ENCODE results near the gene AFAP1L1.

The AFAP1L1 gene

DNA sequence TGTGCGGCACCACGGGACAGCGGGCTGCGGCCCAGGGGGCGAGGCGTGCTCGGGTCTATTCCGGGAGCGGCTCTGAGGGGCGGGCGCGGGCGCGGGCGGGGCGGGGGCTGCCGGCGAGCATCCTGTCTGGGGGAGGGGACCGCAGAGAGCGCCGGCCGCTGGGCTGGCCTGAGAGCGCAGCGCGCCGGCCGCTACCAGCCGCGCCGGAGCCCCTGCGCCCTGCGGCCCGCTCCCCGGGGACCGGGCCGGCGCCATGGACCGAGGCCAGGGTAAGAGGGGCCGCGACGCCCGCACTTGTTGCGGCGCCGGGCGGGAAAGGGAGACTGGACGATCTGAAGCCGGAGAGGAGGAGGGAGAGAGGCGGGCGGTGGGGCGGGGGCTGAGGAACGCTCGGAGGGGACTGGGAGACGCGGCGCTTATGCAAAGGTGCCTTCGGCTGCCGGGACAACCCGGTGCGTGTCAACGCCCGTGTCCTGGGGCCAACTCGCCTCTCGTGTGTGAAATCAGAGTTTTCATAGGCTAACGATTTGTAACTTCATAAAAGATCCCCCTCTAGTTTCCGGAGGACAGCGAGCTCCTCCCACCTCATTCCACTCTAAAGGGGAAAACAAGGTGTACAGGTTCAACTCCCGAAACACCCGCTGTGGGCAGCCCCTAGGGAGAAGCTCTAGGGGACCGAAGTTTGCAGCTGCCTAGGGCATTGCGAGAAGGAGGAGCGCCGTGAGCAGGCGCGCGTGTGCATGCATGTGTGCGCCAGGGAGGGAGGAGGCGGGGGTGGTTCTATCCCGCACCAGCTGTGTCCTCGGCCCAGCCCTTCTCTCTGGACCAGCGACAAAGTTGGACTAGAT lies at the start of gene AFAP1L1:
Gene AFAP1L1, plus strand, starts transcription at position 144 of the 848 bp plus-strand sequence. Its CDS starts 110 bp downstream, at position 254.
- no peak for DNase-seq

DNA sequence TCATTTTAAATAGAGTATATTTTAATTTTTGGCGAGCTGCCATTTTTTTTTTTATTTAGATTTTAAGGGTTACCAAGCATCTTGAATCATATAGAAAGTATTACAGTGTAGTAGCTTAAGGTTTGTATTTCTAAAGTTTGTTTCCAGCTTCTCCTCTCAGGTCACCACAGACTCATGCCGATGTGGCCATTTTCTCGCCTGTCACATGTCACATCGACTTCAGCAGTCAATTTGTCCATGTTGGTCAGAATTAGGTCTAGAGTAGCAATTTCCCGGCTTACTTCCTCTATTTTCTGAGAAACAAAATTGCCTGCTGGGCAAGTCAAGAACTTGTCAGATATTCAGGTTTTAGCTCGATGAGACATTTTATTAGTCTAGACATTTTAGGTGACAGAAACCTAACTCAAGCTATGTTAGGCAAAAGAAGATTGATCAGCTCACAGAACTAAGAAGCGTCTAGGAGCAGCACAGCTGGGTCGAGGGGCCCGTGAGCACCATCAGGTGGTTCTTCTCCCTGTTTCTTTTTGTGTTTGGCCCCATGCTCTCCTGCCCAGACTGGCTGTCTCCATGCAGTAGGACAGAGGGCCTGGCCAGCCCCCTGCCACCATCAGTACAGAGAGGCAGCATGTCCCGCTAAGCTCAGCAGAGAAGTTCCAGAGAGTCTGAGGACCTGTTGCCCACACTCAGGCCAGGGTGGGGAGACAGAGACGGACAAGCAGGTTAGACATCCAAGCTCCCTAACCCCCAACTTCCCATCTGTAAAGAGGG lies 48.4 kb upstream of the AFAP1L1 start:
- no peak for DNase-seq

DNA sequence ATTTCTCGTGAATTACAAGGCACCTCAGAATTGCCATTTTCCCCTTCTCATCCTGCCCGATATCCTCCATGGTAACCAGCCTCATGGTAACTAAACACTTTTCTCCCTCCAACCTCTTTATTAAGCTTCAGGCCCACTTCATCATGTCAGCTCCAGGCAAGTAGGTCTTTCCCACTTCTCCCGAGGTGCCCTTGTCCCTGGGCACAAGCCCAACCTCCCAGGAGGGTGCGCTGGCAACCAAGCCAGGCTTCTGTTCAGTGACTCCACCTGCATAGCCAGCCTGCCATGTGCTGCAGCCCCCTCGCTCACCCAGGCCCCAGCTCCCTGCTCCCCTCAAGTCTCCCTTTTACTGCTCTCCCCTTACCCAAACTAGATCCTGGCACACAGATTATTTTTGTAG lies 47.4 kb upstream of the AFAP1L1 start:
- no peak for DNase-seq

DNA sequence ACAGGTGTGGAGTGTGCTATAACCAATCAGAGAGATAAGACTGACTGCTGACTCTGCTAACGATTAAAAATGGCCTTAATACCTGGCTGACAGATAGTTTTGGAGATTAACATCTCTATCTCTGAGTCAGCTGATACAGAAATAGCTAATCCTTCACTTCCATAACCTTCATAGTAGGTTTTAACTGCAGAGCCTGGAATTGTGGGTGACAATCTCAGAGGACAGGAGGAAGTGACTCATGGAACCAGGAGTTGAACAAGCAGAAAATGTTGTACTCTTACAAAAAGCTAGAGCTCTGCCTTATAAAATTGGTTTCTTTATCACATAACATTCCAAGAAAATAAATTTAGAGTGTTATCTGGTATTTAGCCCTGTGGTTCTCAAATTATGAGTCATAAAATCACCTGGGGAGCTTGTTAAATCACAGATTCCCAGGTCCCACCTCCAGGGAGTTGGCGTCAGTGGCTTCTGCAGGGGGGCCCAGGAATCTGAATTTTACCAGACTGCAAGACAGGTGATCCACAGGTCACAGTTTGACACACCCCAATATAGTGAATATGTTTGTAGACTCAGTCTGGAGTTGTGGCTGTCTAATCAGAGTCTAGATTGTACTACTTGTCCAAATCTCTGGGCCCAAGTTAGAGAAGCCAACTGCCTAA lies 44.4 kb upstream of the AFAP1L1 start:
- no peak for DNase-seq

DNA sequence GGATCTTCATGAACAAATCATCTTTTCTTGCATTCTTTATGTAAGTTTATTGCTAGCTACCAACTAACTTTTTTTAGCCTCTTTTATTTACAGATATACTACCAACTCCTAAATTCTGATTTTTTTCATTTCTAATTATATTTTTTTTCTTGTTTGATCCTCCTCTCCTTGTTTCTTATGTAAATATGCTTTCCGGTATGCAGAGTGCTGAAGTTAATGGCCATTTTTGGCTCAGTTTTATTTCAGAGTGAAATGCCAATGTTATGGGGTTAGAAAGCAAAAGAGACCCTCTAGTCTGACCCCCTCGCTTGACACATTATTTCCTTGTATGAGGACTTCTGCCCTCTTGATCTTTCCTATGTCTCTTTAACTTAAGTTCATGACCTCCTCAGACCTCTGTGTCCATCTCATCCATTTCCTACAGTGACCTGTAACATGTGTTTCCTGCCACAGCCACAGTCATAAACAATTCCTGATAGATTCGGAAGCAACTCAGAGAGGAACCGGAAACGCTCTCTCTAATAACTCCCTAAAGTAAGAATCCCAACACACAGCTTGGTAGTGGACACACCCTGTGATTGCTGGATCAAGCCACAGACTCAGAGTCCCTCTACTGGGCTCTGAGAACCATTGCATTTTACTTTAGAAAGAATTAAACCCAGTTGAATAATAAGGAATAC lies 42.9 kb upstream of the AFAP1L1 start:
- DNase-seq = no peak

DNA sequence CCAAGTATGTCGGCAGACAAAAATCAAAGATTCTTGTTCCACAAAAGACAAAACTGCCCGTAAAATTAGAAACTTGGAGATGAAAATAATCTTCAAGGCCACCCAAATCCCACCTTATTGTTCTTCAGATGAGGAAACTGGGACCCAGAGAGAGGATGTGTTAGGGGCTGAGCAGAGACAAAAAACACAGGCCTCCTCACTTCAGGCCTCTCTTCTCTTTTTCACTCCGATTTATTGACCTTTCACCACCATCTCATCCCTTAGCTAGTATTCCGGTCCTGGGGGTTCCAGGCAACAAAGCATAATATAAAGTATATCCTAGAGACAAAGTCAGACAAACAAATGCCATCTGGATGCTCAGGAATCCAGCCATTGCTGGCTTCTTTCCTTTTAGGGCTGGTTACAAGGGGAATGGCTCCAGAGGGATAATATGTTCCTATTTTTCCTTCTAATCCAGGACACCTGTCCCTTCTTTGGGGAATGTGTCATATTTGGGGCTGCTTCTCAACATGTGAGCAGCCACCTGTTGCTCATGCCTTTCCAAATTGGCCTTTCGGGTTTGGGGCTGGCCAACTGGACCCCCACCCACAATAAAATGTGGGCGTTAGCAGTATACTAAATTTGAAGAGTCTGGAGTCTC lies 42.2 kb upstream of the AFAP1L1 start:
- DNase-seq = no peak

DNA sequence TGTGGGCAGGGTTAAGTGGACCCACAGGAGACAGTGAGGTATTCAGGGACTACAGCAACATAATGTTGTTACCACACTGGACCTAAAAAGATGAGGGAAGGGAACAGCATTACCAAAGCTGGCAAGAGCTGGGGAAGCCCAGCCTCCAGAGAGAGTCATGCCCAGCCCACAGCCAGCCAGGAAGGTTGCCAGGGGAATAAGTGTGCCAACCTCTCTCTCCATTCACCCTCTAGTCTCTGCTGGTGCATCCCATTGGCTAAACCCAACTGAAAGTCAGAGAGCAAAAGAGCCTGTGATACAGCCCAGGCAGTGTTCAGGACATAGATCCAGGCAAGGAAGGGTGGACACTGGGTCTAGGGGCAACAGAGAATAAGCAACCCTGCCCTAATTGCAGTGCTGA lies 35.8 kb upstream of the AFAP1L1 start:
- no peak for DNase-seq

DNA sequence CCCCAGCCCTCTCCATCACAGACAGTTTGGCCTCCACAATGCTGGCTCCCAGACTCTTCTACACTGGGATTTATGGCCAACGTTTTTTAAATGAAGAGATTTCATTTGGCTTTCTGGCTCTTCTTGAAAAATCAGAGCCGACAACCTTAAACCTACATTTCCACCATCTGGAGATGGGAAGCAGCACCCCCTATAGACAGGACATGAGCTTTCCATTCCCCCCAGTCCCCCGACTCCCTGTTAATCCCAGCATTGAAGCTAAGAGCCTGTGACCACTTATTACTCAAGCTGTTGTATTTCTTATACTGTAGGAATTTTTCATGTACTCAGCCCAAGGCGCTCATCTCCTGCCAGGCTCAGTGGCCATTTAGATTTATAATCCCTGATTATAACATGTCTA lies 34.0 kb upstream of the AFAP1L1 start:
- no peak for DNase-seq

DNA sequence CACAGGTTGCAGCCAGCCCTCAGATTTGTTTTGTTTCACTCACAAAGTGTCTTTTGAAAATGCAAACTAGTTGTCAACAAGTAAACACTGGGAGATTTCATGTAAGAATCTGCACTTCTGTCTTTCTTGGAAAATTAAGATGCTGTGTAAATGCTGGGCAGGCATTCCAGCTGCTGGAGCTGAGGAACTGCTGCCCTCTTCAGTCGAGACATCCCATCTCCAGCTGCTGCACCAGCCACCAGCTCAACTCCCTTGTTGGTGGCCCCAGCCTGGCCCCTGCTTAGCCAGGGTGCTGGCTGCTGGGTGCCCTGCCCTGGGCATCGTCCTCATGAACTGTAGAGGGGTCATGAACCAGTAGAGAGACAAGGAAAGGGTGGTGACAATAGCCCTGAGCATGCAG lies 33.1 kb upstream of the AFAP1L1 start:
- no peak for DNase-seq

DNA sequence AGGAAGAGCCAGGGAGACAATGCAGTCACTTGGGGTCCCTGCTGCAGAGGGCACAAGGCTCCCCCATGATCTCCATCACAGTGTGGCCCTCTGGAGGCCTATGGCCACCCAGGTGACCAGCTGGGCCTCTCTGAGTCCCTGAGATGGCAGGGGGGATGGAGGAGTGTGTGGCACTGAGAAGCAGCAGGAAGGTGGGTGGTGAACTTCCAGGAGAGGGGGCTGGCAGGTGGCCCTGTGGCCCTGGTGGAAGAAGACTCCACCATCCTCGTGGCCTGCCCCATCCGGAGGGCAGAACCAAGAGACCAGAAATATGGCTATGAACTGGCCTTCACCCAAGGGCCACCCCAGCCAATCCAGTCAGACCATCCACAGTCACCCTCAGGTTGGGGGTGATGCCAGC lies 31.7 kb upstream of the AFAP1L1 start:
- DNase-seq = no peak

DNA sequence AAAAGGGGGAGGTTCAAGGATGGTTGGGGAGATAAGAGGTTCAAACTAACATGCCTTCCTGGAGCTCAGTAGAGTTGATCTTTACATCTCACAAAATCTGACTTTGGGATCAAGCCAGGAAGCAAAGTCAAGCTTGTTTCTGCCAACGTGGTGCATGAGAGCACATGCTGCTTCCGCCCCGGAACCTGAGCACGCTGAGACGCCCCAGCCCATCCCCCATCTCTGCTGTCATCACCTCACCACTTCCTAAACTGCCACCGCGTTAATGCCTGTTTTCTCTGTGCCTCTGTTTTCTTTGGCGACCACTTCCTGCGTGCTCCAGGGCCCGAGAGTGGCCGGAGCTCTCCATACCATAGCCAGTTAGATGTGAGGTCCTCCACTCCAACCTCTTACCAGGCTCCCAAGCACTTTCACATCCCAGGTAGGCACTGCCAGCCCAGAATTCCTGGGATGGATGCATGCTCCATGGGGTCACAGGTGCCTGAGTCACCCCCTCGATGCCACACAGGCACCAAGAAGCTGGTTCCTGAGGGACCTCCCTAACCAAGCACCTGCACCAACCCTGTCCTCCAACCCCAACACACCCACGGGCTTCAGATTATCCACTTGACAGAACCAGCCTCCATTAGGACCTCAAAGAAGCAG lies 31.2 kb upstream of the AFAP1L1 start:
- no peak for DNase-seq

DNA sequence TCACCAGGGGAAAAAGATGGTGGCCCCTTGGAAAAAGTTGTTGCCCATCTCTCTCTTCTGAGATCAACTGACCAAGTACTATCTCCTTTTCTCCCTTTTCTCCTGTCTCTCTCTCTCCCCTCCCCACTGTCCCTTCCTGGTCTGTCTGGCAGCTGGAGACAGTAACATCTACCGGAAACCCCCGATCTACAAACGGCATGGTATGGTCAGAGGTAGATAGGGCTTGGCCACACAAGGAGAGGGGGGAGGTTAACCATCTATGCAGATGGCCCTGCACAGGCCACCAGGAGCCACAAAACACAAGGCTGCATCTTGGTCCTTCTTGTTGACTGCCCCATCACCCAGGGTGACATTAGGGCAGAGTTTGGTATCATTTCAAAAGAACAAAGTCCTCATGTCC lies 29.3 kb upstream of the AFAP1L1 start:
- DNase-seq = no peak

DNA sequence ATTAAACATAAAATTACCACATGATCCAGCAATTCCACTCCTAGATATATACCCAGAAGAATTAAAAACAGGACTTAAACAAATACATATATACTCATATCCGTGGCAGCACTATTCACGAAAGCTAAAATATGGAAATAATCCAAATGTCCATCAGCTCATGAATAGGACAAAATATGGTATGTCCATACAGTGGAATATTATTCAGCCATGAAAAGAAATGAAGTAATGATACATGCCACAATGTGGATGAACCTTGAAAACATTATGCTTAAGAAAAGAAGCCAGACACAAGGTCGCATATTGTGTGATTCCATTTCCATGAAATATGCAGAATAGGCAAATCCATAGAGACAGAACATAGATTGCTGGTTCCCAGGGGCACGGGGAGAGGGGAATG lies 24.8 kb upstream of the AFAP1L1 start:
- DNase-seq = no peak

DNA sequence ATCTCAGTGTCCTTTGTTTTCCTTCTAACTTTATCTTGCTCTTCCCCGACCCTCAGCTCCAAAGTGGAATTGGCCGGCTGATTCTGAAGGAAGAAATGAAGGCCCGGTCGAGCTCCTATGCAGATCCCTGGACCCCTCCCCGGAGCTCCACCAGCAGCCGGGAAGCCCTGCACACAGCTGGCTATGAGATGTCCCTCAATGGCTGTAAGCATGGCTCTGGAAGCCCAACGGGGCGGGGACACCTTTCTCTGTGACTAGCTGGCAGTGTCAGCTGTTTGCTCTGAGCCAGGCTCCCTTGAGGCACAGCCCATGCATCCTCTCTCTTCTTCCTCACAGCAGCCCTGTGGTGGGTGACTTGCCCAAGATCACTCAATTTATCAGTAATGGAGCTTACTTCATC lies 23.9 kb upstream of the AFAP1L1 start:
- DNase-seq = no peak

DNA sequence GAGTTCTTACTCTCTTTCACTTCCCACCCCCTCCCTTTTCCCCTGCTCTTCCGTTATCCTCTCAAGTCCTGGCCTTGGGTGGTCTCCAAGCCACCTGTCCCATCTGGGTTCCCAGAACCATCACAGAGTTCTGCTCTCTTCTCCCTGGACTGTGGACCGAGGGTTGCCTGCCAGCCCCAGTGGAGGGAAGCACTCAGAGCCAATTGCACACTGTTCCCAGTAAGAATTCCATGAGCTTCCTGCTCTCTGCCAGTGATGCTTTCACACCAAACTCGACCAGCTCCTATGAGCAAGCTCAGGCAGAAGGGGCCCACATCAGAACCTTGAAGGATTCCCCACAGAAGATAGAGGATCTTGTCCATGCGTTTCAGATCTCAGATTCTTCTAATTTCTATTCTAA lies 20.1 kb upstream of the AFAP1L1 start:
- no peak for DNase-seq

DNA sequence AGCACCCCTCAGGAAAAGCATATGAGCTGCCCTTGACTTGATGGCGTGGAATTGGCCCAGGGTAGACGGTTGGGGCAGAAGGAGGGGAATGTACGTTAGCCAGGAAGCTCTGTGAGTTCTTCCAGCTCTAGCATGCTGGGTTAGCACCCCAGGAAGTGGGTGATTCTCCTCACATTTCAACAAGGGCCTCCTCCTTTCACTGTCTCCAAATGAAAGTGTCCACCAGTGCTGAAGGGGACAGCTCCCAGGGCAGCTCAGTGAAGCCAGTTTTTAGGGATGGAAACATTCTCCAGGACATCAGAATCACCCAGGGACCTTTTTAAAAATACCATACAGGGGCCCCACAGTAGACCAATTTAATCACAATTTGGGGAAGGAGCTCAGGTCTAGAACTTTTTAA lies 17.2 kb upstream of the AFAP1L1 start:
- DNase-seq = no peak

DNA sequence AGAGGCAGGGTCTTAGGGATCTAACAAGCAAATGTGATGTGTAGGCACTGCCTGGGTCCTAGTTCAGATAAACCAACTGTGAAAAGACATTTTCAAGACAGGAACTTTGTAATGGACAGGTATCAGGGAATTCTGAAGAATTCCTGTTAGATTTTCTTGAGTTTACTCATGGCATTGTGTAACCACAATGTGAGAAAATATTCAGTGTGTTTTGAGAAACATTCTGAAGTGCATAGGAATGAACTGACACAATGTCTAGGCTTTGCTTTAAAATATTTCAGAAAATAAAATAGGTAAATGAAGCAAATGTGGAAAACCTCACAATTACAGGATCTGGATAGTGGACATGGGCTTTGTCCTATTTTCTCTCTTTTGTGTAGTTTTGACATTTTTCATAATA lies 15.2 kb upstream of the AFAP1L1 start:
- DNase-seq = no peak

DNA sequence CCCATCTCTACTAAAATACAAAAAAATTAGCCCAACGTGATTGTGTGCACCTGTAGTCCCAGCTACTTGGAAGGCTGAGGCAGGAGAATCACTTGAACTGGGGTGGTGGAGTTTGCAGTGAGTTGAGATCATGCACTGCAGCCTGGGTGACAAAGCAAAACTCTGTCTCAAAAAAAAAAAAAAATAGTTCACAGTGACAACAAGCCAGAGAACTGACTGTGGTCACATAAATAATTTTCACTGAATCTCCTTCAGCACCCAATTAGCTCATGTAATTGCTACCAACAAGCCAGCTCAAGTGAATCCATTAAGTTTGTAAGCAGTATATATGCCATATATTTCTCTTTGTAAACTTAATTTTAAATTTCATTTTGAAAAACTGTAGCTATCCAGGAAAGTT lies 14.5 kb upstream of the AFAP1L1 start:
- no peak for DNase-seq

DNA sequence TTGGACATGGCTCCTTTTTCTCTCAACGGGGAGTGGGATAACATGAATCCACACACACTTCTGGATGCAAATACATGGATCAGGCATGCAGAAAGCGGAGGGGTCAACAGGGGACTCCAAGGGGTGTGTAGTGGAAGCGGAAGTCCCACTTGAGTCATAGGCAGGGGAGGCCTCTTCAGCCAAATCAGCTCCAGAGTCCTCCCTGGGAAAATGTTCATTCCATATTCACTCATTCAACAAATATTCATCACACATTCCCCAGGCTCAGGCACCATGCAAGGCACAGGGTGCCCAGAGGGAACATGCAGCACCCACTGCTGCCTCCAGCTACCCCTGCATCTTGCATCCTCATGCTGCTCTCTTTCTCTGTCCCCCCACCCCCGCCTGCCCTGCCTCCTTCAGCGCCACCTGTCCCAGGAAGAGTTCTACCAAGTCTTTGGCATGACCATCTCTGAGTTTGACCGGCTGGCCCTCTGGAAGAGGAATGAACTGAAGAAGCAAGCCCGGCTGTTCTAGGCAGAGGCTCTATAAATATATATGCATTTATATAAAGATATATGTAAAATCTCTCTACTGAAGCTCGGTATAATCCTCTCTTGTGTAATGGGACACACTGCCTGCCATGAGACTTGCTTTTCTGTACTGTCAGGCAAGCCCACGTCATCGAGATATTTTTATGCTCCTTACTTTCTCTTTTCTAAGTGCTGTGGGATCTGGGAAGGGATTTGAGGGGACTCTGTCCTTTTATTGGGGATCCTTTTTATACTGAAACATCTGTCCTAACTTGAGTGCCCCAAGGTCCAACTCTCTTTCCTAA lies 13.6 kb upstream of the AFAP1L1 start:
- DNase-seq = no peak

DNA sequence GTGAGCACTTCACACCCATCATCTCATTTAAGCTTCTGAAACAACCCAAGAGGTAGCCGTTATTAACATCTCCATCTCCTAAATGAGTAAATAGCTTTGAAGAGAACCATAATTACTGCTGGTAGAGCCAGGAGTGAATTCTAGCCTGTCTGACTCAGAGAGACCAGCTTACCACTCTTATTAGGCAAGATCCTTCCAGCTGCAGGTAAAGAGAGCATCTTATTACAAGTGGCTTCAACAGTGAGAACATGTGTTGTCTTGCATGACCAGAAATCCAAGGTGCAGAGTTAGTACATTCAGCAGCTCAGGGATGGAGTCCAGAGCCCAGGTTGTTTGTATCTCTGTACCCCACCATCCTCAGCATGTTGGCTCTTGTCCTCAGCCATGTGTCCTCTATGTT lies 10.9 kb upstream of the AFAP1L1 start:
- no peak for DNase-seq

DNA sequence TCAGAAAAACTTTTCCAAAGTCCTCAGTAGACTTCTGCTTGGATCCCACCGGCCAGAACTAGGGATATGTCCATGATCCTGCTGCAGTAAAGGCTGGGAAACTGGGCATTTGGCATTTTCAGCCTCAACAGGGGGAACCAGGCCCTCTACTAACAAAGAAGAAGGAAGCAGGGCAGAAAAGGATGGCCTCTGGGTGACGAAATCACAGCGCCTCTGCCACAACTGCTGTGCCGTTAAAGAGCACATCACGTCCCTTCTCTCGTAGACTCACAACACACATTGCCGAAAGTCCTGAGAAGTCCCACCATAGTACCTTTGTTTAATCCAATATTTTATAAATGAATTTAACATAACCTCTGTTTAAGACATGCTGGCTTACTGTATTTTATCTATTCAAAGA lies 10.4 kb upstream of the AFAP1L1 start:
- no peak for DNase-seq

Measured in GDM1 (cell line).